GM18526 (cell line): ENCODE data around the gene ZC4H2.

Experiments
- POLR2A ChIP-seq: IDR thresholded peaks from 3 replicates; pipeline ENCODE4 v1.6.1; 2011; ENCODE audit not compliant: insufficient read length; ENCODE audit errors: extremely low read depth

ZC4H2 gene, protein sequence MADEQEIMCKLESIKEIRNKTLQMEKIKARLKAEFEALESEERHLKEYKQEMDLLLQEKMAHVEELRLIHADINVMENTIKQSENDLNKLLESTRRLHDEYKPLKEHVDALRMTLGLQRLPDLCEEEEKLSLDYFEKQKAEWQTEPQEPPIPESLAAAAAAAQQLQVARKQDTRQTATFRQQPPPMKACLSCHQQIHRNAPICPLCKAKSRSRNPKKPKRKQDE

DNA sequence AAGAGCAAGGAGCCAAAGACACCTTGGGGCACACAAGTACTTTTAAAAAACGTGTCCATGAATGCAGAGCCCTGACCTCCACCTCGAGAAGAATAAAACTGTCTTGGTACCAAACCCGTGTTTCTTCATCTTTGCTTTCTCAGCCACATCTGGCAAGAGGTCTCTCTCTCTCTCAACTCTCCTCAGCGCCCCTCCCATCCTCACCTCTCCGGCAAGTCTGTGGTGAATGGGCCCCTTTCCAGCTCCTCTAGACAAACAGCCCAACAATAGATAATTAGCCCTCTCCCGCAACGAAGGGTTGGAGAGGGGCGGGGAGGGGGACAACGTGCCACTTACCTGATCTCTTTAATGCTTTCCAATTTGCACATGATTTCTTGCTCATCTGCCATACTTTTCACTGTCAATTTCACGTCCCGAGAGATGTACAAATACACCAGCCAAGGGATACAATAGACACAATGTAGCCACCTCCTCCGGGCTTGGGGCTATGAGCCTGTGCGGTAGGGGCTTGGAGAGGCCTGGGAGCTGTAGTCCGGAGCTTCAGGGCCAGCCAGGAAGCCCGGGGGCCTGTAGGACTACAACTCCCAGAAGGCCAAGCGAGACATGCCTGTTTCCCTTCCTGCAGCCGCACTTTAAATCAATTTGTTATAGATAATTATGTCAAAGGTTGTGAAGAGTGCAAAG is at the start of gene ZC4H2:
TSS of gene ZC4H2 (minus strand) at position 462 of the 684 bp plus-strand sequence. CDS start at position 389, 73 bp downstream.
- no peak for TF ChIP-seq POLR2A

- no peak for TF ChIP-seq POLR2A
Measured at GRCh38 chrX:65017451-65017850, 41.2 kb upstream of the ZC4H2 start.

DNA sequence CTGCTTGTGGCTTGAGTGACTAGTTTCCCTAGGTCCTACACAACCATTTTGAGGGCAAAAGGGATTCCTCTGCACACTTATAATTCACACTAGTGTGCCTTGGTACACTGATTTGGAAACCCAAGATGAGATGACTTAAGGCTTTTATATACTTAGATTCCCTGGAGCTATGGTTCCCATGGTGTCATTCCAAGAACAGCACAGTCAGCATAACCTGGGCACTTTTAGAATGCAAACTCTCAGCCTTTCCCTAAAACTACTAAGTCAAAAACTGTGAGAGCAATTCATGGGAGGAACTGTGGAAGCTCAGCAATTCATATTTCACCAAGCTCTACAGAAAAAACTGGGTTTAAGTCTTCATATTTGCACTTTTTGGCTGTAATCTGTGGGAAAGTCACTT is 38.0 kb upstream of the ZC4H2 start:
- TF ChIP-seq POLR2A = no peak

- no peak for TF ChIP-seq POLR2A
Measured at GRCh38 chrX:65009459-65009858, 33.2 kb upstream of the ZC4H2 start.

DNA sequence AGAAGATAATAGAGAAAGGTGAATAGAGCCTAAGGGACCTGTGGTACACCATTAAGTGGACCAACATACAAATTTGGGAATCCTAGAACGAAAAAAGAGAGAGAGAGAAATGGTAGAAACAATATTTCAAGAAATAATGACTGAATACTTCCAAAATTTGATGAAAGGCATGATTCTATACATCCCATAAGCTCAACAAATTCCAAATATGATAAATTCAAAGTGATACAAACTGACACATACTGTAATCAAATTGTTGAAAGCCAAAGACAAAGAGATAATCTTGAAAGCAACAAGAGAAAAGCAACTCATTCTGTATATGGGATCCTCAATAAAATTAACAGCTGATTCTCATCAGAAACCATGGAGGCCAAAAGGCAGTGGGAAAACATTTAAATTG is 20.6 kb upstream of the ZC4H2 start:
- TF ChIP-seq POLR2A = no peak

DNA sequence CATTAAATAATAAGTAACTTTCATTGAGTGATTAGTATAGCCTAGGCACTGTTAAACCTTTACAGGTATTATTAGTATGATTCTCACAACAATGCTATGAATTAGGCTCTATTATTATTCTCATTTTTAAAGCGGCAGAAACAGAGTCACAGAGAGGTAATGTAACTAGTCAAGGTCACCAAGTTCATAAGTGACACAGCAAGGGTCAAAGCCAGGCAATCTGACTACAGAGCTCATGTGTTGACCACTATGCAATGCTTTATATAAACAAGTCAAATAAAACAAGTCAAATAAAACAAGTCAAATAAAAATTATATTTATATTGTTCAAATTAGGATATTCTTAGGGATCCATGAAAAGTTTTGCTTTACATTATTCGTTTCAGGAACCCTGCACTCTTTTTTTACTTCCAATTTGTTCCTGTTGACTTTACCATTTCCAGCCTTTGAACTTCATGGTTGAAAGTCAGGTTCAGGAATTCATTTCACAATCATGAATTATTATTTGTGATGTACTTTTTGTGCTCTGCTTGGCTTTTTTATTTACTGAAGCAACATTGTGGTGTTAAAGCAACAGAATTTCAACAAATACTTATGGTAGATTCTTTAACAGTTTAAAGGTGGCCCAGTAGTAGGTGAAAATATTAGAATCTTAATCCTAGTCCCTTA is 18.0 kb upstream of the ZC4H2 start:
- TF ChIP-seq POLR2A = no peak

DNA sequence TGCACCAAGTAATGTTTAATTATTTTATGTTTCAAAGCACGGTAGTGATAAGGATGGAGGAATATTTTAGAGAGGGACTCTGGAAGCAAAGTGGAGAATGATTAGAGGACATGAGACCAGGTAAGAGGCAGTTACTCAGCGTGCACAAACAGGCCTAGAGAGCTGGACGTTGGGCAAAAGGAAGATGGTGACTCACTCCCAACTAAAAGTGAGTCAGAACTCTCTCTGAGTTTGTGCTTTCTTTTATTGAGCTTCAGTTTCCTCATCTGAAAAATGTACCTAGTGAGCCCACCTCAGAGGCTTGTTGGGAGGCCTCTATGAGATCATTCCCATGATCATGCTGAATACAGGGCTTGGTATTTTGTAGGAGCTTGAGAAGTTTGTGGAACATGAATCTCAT is 1.6 kb upstream of the ZC4H2 start:
- no peak for TF ChIP-seq POLR2A

- no peak for TF ChIP-seq POLR2A
Measured at GRCh38 chrX:64977051-64977450, 801 bp upstream of the ZC4H2 start.

DNA sequence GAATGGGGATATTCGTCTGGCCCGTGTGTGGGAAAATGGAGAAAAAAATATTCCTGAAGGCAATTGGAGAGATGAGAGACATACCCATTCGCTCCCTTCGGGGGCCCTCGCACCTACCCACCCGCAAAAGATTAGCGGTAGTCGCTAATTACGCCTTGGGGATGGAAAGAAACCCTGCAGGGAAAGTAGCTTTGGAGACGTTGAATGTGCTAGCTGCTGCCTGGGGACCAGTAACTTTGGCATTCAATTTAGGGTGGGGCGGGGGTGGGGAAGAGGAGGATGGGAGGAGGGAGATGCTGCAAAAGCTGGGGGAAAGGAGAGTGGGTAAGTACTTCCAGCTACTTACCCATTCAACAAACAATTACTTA is 407 bp upstream of the ZC4H2 start:
- no peak for TF ChIP-seq POLR2A

GRCh38 chrX:64975491-64975890 is 759 bp downstream of the ZC4H2 start:
- no peak for TF ChIP-seq POLR2A

DNA sequence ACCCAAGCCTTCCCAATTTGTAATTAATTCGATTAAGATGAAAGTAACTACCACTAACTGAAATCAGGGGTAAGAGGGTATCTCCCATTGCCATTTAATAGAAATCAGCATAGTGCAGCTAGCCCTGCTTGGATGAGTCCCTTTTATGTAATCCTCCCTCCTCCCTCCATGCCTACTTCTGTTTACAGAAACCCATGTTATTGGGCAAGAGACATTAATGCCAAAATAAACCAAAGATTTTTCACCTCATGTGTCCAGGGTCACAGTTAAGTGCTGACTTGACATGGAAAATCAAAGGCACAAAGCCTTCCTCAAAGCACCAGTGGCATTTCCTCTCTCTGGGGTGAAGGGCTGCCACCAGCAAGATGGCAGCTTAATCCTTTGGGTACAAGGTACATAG is 50.8 kb downstream of the ZC4H2 start:
- no peak for TF ChIP-seq POLR2A

DNA sequence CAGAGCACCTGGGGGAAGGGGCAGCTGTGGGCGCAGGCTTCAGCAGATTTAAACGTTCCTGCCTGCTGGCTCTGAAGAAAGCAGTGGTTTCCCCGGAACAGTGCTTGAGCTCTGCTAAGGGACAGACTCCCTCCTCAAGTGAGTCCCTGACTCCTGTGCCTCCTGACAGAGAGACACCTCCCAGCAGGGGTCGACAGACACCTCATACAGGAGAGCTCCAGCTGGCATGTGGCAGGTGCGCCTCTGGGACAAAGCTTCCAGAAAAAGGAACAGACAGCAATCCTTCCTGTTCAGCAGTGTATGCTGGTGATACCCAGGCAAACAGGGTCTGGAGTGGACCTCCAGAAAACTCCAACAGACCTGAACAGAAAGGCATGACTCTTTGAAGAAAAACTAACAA is 68.1 kb downstream of the ZC4H2 start:
- no peak for TF ChIP-seq POLR2A

DNA sequence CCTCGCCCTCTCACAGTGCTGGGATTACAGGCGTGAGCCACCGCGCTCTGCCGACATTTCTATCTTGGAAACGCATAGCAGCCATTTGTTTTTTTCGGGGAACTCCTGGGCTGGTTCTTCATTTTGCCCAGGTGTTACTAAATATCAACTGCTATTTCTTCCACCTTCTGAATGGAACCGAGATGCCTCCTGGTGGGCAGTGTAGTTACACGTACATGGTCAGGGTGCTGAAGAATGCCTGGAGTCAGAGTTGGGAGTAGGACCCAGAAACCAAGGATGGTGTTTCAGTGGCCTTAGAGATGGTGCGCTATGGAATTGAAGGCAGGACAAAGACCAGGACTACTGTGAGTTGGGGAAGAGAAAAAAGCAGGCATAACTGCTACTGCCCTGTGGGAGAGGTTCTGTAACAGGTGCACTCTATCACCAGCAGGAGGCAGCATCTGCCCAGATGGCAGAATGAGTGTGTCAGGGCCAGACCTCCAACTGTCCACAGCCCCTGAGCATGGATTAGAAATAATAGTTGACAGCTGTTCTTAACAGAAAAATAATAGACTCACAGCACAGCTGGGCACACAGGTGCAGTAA is 81.7 kb downstream of the ZC4H2 start:
- no peak for TF ChIP-seq POLR2A

DNA sequence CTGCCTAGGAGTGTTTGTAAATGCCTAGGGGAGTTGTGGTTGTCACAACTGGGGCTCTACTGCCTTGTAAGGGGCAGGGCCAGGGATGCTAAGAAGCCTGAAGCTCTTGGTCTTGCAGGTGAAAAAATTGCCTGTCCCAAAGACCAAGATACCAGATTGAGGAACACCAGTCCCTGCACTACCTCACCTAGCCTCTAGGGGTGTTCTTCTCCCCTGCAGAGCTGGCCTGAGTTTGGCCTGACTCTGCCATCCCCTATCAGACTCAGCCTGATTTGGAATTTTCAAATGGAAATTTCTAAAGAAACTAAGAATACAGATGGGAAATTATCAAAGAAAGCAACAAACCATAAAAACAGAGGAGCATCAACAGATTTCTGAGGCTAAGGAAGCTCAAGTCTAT is 90.4 kb downstream of the ZC4H2 start:
- no peak for TF ChIP-seq POLR2A

DNA sequence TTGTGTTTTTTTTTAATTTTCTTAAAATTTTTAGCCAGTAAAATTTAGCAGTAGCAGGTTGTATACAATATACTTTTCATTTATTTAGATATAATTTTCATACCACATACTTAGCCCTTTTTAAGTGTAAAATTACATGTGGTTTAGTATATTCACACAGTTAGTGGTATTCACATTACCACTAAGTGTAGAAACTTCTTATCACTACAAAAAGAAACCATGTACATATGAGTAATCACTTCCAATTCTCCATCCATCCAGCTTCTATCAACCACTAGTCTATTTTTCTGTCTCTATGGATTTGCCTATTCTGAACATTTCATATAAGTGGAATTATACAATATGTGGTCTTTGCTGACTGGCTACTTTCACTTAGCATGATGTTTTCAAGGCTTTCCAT is 109.0 kb downstream of the ZC4H2 start:
- TF ChIP-seq POLR2A = no peak
